HG02938 (cell line): Measurements from ENCODE around the gene SI.
"Not testable (repeated sequence)": the region's sequence is repeated elsewhere in the genome, so short reads cannot be mapped to it uniquely, and the experiment has no call there.

Experiments
- ATAC-seq: cut with Tn5 transposase; IDR thresholded peaks from one replicate; pipeline ENCODE4 v1.9.1; 2021; ENCODE audit warnings: mild to moderate bottlenecking, moderate library complexity; ENCODE audit not compliant: unreplicated experiment

SI gene

DNA sequence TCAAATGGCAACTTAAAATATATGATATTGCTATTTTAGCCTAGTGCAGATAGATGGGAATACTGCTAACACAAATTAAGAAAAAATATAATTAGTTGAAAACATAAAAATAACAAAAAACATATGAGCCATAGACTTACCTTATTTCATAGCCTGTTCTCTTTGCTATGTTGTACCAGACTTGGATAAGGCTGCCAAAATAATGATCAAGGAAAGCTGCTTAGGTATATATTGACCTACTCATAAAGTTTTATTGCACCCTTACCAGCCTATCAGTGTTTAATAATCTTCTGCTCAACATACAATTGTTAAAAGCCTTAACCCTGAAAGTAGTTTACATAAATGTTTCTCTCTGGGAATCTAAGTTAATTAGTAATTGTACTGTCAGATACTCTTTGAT is at the start of gene SI:
Gene SI (minus strand): TSS at position 204 of the 400 bp plus-strand sequence. CDS start 2,484 bp downstream, outside the sequence.
- no peak for ATAC-seq

DNA sequence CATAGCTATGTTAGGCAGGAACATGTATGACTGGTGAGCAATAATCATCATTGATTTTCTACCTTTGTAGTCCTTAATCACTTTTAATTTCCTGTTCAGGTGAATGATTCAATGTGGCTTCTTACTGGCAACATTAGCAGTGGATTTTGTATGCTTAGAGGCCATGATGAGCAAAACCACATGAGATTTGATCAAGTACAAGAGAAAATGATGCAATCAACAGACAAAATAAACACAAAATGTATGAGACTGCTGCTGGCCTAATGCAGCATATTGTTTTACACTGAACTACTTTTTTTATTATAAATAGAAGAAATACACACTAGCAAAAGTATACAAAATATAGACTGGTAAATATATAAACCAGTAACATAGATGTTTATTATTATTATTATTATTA is 47.5 kb upstream of the SI start:
- ATAC-seq, result no peak

DNA sequence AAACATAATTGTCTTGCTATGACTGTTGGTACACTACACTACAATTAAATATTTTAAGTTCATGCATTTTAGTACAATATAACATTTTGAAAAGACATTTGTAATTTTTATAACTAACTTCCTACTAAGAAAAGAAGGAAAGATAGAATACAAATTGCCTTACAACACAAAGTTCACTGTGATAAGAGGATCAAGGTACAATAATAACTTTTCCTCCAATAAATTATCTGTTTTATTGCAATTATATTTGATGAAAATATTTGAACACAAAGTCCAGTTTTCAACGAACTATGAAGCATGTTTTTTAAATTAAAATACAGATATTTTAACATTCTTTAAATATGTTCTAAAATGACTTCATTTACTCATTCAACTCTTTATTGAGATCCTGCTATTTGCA is 33.1 kb upstream of the SI start:
- ATAC-seq, result no peak

DNA sequence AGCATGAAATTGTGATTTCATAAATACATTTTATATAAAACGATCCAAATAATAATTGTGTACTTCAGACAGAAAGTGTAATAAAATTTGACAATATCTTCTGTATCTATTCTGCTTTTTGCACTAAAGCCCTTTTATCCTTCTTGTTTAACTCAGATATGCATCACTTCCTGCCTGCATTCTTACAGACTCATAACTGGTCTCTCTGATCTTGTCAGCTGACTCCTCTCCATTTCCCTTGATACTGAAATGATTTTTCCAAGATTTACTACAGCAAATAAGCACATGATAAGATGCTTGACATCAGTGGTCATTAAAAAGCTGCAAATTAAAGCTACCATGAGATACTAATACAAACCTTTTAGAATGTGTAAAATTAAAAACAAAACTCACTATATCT is 25.3 kb upstream of the SI start:
- no peak for ATAC-seq

DNA sequence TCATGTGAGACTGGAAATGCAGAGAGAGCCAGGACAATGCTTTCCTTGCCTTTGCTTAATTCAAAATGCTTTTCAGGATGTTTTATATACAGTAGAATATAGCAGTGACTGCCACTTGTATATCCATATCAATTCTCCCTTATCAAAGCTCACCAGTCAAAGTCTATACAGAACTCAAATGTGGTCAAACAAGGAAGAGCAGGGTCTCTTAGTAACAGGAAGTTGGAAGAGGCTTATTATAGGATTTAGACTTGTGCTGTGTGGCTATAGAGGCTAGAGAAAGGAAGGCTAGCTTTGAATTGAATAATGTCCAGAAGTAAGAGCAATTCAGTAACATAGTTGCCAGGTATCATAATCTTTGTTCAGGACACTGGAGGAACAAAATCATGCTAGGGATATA is 4.4 kb upstream of the SI start:
- ATAC-seq, result no peak

DNA sequence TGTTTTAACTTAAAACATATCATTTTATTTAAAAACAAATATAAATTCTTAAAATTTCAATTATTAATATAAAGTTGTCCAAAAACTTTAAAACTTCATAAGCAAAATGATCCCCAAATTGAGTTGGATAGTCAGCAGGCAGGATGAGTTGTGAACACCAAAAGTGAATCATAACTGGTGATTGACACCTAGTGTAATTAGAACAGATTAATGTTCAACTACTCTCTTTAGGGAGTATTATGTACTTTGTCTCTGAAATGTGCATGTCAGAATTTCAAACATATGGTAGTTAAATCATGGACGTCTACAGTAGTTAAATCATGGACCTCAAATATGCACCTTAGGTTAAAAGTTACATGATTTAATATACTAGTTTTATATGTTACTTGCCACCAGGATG is 2.9 kb upstream of the SI start:
- no peak for ATAC-seq

DNA sequence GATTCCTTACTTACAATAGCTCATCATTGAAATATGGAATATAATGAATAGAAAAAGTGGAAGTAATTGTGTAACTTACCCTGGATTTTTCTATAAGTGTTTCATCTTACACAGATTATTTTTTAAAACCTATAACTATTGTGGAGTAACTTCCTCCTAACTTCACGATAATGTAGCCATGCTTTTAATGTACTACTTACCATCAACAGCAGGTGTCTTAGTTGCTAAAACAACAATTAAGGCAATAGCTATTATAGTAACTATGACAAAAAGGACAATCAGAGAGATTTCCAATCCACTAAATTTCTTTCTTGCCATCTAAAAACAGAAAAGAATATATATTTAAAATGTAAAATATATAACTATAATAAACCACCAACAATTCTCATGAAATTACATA is 2.6 kb downstream of the SI start:
- no peak for ATAC-seq

DNA sequence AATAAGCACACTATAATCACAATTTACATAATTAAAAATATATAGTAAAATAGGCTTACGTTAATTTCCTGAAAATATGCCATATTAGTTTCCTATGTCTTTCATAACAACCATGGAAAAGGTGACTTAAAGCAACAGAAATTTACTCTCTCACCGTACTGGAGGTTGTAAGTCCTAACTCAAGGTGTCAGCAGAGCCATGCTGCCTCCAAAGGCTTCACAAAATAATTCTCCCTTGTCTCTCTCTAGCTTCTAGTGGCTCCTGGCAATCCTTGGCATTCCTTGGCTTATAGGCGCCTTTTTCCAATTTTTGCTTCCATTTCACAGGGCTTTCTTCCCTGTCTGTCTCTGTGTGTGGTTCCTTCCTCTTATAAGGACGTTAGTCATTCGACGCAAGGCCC is 7.6 kb downstream of the SI start:
- no peak for ATAC-seq

DNA sequence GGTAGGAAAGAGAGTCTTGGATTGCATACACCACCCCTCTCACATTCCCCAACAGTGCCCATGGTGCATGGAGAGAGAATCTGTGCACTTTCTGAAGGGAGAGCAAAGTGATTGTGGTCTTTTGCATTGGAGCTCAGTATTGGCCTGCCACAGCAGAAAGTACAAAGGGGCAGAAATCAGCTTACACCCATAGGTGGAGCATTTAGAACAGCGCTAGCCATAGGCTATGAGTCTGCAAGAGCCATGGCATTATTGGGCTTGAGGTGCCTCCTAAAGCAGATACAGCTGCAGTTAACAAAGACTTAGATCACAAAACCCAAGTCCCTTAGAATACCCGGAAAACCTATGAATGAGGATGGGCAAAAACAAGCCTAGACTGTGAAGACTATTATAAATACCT is 21.8 kb downstream of the SI start:
- ATAC-seq, result no peak

DNA sequence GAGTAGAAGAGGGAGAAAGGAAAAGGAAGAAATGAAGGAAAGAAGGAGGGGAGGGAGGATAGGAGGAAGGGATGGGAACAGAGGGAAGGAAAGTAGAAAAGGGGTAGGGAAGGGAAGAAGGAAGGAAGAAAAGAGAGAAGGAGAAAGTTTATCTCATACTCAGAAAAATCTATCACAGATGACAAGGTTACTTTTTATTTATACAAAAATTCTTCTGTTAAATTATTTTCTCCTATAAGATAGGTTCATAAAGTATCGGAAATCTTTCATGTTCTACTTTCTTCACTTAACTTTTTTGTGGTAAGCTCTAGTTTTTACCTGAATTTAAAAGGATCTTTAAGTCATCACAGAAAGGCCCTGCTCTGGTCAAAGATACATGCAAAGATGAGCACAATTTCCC is 38.1 kb downstream of the SI start:
- ATAC-seq, result no peak

DNA sequence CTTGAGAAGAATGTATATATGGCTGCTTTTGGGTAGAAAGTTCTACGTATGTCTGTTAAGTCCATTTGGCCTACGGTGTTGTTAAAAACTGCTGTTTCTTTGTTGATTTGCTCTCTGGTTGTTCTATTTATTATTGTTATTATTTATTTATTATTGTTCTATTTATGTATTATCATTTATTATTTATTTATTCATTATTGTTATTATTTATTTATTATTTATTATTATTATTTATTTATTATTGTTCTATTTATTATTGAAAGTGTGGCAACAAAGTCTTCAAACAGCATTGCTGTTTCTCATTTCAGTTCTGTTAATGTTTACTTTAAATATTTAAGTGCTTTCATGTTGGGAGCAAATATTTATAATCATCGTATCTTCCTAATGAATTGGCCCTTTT is 66.7 kb downstream of the SI start:
- ATAC-seq, result no peak

DNA sequence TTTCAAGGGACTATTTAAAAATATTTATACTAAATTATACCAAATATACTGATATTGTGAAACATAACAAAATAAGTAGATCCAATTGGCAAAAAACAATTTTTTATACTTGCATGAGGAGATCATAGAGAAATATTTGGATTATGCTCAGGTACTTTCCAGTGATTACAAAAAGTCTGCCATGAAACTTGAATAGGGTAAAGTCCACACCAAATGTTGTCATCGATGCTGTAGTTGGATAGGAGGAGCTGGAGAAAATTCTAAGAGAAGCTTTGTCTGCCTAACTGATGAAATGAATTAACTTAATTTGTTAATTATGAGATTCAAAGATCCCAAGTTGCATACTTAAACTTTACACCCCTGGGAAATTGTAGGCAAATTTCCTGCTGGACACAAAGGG is 93.3 kb downstream of the SI start:
- no peak for ATAC-seq

DNA sequence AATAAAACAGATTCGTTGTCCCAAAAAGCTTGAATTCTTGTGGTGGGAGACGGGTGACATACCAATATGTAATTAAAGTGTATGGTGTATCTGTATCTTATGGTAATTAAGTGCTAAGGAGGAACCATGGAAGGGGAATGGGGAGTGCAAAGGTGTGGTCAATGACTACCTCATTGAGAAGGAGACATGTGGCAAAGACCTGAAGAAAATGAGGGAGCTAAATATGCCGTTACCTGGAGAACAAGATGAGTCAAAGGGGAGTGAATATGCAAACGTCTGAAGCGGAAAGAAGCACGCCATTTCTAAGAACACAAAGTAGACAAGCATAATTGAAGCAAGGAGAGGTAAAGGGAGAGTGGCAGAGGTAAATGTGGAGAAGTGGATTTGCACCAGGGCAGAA is 115.7 kb downstream of the SI start:
- ATAC-seq, result no peak

DNA sequence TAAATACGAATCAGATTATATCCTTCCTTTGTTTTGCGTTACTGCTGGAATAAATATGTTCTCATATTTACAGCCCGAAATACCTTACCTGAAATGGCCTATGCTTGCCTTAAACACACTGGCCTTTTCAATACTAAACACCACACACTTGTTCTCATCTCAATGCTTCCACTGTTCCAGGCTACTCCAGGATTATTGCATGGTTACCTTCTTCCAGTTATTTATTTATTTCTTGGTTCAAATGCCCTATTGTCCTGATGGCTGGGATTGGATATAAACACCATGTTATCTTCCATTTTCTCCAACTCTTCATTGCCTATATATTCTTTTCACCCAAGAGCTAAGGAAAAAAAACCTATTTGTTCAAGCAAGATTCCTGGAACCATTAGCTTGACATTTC is 125.3 kb downstream of the SI start:
- no peak for ATAC-seq

DNA sequence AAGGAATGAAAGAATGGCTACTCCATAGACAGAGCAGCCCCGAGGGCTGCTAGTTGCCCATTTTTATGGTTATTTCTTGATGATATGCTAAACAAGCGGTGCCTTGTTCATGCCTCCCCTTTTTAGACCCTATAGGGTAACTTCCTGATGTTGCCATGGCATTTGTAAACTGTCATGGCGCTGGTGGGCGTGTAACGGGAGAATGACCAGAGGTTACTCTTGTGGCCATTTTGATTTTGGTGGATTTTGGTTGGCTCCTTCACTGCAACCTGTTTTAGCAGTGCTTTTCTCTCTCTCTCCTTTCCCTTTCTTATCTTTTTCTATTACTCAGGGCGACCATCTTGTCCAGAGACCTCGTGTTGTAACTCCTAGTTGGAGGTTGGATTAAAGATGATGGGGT is 126.9 kb downstream of the SI start:
- not testable (repeated sequence) for ATAC-seq

DNA sequence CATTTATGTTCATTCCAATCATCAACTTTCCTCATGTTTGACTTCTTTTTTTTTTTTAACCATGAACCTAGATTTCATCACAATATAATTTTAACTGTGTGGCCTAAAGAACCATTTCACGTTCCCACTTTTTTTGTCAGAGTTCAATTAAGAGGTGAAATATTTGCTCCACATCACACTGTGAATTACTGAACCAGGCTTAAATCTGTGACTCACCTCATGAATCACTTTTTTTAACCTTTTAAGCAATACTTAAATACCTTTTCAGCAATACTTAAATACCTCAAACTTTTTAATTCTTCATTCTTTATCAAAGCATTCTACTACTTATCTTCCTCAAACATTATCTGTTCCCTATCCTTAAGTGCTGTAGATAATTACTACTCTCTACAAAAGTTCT is 137.6 kb downstream of the SI start:
- ATAC-seq, result no peak

DNA sequence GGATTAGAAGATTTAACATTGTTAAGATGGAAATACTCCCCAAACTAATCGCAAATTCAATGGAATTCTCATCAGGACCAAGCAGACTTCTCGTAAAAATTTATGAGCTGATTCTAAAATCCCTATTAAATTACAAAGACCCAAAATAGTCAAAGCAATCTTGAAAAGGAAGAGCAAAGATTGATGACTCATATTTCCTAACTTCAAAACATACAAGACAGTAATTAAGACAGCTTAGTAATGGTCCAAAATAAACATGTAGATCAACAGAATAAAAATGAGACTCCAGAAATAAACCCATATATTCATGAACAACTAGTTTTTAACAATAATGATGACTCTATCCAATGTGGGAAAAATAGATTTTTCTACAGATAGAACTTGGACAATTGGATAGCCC is 148.7 kb downstream of the SI start:
- ATAC-seq, result no peak
